HG02763 (cell line): ENCODE data around the gene PITPNB.

Experiments used
- ATAC-seq: cut with Tn5 transposase; IDR thresholded peaks from one replicate; pipeline ENCODE4 v1.9.1; 2021; ENCODE audit warnings: mild to moderate bottlenecking, moderate library complexity; ENCODE audit not compliant: unreplicated experiment

The PITPNB gene

DNA sequence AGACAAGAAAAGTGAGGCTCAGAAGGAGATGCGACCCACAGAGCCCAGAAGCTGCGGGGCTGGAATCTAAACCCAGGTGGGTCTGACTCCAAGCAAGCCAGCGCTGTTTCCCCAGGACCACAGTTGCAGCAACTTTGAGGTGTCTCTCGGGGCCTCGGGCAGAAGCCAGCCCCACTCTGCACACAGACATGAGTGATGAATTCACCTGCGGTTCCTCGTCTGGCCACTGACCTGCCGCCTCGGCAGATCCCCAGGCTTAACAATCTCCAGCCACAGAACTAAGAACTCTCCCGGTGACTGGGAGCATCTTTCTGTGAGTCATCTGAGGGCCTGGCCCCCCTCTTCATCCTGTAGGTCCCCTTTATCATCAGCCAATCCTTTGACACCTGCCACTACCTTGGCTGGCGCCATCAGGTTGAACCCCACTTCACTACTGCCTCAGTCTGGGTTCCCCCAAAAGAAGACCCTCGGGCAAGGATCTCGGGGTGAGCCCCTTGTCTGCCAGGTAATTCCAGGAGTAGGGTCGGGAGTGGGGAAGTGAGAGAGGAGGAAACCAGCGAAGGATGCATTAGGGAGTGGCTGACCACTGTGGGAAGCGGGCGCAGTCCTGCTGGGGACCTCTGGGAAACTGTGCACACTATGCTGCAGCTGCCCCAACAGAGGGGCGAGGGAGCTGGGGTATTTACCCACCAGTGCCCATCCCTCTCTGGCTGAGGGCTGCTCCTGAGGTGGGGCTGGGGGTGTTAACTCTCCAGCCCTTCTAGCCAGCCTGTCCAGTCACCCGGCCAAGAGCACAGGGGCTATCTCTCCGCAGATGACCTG is 84.5 kb downstream of the PITPNB start:
- no peak for ATAC-seq

GRCh38 chr22:27833803-27834202 is 85.3 kb downstream of the PITPNB start:
- no peak for ATAC-seq

DNA sequence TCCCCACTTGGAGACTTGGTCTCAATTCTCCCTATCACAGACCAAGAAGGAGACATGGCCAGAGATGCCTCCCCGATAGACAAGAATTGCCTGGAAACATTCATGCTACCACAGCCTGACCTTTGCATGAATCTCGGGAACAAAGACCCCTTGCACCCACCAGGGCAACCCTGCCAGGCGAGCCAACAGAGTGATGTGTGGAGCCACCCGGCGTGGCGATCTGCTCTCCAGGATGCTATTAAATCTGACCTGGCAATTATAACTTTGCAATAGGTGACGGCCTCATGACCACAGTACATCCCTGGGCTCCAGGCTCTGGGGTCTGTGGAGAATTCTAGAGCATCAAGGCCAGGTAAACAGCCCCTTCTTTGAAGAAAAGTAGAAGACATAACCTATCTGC is 86.5 kb downstream of the PITPNB start:
- ATAC-seq = no peak

- ATAC-seq = no peak
Observed at GRCh38 chr22:27829620-27830019, 89.4 kb downstream of the PITPNB start.

DNA sequence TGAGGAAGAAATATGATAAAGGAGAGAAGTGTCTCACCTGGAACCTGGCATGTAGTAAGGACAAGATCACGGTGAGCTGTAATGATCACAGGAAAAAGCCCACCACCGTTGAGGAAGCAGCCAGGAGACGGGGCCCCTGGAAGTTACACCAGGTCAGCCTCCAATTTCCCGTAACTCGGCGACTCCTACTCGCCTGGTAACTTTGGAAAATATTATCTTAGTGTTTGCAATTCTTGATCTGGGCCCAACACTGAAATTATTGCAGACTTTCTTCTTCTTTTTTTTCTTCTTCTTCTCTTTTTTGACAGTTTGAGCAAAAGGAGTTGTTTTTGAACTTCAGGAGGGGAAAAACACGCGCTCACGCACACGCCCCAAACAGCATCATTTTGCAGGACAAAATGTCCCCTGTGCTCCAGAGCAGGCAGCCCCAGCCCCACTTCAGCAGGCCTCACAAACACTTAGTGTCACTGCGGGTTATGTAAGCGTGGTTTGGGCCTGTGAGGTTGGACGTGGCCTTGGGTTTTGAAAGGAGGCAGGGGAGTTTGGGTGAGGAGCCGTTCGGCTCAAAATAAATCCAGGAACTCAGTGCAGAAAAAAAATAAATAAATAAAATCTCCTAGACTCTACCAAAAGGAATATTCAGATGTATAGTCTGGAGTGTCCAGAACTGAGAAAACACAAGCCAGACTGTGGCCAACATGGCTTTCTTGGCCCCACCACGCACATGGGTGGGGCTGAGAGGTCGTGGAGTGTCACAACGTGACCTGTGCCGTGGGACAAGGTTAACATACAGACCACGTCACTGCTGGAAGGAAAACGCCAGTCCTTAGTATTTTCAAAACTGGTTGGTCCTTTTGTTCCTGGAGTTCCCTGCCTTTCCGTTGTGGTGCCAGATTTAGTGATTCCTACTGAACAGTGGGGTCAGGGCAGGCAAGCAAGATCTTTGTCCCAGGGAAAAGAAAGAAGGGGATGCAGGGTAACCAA is 91.2 kb downstream of the PITPNB start:
- ATAC-seq = no peak

GRCh38 chr22:27825174-27825573 is 93.9 kb downstream of the PITPNB start:
- ATAC-seq = no peak

DNA sequence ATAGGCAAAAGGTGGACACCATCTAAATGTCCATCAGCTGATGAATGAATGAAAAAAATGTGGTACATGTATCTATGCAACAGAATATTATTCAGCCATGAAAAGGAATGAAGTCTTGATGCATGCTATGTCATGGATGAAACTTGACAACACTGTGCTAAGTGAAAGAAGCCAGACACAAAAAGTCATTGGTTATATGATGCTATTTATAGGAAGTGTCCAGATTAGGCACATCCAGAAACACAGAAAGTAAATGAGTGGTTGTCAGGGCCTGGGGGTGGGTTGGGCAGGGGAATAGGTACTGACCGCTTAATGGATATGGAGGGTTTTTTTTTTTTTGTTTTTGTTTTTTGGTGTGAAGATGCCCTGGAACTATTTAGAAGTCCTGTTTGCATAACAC is 95.8 kb downstream of the PITPNB start:
- ATAC-seq = no peak

DNA sequence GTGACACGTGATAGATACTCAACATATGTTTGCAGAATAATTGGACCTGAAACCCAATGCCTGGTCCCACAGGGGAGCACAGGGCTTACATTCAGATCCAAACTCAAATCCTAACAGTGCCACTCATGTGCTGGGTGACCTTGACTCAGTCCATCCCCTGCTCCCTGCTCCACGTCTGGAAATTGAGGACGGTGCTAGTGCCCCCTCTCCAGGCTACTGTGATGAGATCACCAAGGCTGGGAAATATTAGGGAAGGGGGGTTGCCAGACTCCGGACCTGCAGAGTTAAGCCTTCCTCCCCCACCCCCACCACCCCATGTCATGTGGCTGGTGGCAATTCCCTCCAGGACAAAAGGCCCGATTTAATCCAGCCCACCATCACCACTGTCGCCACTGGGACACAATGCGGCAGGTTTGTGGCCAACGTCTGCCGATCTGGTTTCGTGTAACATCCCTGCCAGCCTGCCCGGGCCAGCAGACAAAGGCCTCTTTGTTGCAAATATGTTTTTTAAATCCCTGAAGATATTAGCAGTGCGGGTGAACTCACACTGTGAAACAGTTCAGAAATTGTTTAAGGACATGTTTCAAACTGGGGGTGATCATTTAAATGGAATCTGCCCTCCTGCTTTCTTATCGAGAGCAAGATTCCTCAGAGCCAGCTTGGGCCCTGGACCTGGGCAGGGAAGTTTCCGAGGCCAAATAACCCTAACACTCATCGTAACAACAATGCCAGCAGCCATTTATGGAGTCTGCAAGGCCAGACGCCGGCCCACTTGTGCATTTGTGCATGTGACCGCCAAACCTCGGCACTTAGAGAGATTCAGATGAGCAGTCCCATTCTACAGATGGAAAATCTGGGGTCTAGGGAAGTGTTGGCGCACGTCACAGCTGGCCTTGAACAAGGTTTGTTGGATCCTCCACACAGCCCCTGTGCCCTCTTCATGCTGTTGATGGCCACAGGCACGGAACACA is 97.9 kb downstream of the PITPNB start:
- ATAC-seq = no peak

DNA sequence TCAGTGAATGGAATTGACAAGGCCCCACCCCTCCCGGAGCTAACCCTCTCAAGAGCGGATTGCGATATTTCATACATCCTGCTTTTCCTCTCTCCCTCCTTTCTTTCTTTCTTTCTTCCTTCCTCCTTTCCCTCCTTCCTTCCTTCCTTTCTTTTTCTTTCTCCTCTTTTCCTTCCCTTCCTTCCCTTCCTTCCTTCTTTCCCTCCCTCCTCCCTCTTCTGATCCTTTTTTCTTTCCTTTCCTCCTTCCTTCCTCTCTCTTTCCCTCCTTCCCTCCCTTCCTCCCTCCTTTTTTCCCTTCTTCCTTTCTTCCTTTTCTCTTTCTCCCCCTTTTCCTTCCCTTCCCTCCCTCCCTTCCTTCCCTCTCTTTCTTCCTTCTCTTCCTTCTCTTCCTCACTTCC is 102.5 kb downstream of the PITPNB start:
- ATAC-seq = no peak

DNA sequence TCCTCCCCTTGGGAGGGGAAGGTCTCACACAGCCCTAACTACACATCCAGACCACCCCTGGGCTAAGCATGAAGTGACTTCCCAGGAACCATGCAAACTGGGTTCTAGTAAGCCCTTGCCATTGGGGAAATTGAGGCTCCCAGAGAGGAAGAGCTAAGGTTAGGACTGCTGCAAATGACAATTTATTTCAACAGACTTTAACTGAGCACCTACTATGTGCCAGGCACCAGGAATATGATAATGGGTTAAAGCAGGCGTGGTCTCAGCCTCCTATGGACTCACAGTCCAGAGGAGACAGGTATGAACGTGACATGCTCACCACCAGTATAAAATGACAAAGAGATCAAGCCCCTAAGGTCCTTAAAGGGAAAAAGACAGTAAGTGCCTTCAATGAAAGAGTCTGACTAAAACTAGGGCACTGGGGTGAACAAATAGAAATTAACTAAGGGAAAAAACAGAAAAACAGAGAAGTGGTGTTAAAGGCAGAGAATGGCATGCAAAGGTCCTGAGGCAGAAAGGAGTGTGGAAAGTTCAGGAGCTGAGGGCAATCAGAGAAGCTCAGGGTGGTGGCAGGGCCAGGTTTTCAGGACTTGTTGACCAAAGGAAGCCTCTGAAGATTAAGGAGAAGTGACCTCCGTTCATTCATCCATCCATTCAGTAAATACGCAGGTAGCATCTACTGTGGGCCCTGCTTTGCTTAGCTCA is 103.1 kb downstream of the PITPNB start:
- no peak for ATAC-seq

DNA sequence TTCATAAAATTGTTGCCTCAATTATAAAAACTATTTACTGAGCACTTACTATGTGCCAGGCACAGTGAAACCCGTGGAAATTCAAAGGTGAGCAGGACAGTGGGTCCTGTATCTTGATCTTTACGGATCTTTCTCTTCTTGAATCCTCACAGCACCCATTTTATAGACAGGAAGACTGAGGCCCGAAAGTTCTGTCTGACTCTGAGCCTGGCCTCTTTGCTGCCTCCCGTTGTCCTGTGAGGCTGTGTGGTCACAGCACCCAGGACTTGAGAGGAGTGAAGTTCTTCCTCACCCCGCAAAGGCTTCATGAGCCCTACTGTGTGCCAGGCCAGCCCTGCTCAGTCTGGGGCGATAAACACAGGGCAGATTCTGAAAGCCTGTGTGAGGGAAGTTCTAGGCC is 104.1 kb downstream of the PITPNB start:
- ATAC-seq = no peak

GRCh38 chr22:27811778-27812177 is 107.3 kb downstream of the PITPNB start:
- ATAC-seq = no peak

DNA sequence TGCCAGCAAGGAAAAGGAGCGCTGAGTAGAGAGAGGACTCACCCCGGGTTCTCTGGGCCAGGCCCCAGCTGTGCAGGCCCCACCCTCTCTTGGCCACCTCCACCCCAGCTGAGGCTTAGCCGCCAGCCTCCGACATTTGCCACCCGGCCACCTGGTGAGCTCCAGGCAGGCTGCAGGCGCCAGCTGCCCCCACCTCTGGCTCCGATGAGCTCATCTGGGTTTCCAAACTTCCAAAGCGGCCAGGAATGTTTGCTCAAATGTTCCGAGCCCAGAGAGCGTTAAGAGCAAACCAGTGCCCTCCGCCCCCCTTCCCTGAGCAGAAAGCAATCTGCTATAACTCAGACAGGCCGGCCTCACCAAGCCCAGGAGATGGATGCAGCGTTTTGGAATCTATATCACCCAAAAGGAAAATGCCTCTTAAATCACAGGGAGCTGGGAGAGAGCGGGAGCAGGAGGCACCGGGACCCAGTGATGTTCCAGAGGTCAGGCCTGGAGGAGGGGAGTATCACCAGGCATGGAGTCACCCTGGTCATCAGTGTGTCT is 108.4 kb downstream of the PITPNB start:
- no peak for ATAC-seq

DNA sequence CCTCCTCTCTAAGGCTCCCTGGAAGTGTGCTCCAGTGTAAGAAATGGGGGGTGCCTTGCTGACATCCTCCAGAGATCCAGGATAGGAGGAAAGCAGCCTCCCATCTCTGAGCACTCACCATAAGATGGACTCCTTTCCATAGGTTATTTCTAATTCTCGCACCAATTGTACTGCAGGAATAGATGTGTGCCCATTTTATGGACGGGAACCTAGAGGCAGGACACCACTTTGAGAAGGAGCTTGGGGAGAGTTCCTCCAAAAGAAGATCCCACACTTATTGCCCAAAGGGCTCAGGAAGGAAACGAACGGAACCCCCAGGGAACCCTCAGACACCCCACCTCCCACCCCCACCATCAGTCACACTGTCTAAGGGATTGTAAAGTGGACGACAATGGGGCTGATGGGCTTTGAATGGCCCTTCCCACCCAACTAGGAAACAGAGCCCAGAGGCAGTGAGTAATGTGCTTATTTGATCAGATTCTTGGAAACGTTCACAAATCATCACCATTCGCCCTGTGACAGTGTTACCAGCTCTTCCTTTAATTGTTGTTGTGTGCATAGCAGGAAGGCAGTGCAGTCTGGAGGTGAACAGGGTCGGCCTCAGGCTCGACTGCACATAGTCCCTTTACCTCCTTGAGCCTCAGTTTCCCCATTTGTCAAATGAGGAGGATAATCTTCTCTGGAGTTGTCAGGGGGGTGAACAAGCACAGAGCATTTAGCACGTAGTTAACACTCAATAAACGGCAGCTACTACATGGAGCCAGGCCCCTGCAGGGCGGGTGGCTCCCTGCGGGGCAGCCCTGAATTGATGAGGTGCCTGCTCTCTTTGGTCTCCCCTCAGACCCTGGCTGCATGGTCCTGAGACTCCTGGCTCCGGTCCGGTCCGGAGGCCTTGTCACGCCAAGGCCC is 109.1 kb downstream of the PITPNB start:
- no peak for ATAC-seq

- no peak for ATAC-seq
Observed at GRCh38 chr22:27809226-27809603, 109.8 kb downstream of the PITPNB start.

- no peak for ATAC-seq
Observed at GRCh38 chr22:27808451-27809225, 110.4 kb downstream of the PITPNB start.

- no peak for ATAC-seq
Observed at GRCh38 chr22:27805841-27806240, 113.2 kb downstream of the PITPNB start.
